MM.1S (cell line): ENCODE measurements around the gene SERP2.

ENCODE experiments used
- DNase-seq: peaks from one replicate; pipeline ENCODE4 v3.0.0-alpha.2; 2015
- H2AFZ ChIP-seq: fragments of 300-600 bp; sonication (generic); 2 replicates; pipeline ENCODE4 v1.6.0; 2016; ENCODE audit warnings: antibody characterized with exemption, low read length
- H3F3A ChIP-seq: fragments of 300-600 bp; sonication (generic); 2 replicates; pipeline ENCODE4 v1.6.1; 2016; ENCODE audit warnings: mild to moderate bottlenecking, antibody characterized with exemption, low read length, moderate library complexity, mixed read lengths; ENCODE audit not compliant: insufficient read depth
- H3K27ac ChIP-seq: fragments of 300-600 bp; sonication (generic); 2 replicates; pipeline ENCODE4 v1.5.1; 2016; ENCODE audit warnings: mild to moderate bottlenecking, low read length
- H3K27me3 ChIP-seq: fragments of 300-600 bp; sonication (generic); replicated peaks from 2 replicates; pipeline ENCODE4 v1.6.0; 2016; ENCODE audit warnings: low read length; ENCODE audit not compliant: insufficient read depth
- H3K36me3 ChIP-seq: fragments of 300-600 bp; sonication (generic); replicated peaks from 2 replicates; pipeline ENCODE4 v1.6.1; 2016; ENCODE audit warnings: mild to moderate bottlenecking, low read length, mixed read lengths; ENCODE audit not compliant: insufficient read depth
- H3K4me1 ChIP-seq: fragments of 300-600 bp; sonication (generic); 2 replicates; pipeline ENCODE4 v1.6.1; 2016; ENCODE audit warnings: low read length, mixed read lengths
- H3K4me2 ChIP-seq: fragments of 300-600 bp; sonication (generic); 2 replicates; pipeline ENCODE4 v1.6.0; 2016; ENCODE audit warnings: low read depth, low read length
- H3K4me3 ChIP-seq: fragments of 300-600 bp; sonication (generic); 2 replicates; pipeline ENCODE4 v1.5.1; 2016; ENCODE audit warnings: low read length, mixed read lengths
- H3K79me2 ChIP-seq: fragments of 300-600 bp; sonication (generic); 2 replicates; pipeline ENCODE4 v1.6.1; 2016; ENCODE audit warnings: mixed run types, low read length, mixed read lengths
- H3K9ac ChIP-seq: fragments of 300-600 bp; sonication (generic); 2 replicates; pipeline ENCODE4 v1.6.1; 2016; ENCODE audit warnings: low read length, mixed read lengths
- H3K9me2 ChIP-seq: fragments of 300-600 bp; sonication (generic); replicated peaks from 2 replicates; pipeline ENCODE4 v1.6.1; 2016; ENCODE audit warnings: mild to moderate bottlenecking, low read length, mixed read lengths; ENCODE audit not compliant: insufficient read depth
- H3K9me3 ChIP-seq: fragments of 300-600 bp; sonication (generic); replicated peaks from 2 replicates; pipeline ENCODE4 v1.6.1; 2016; ENCODE audit warnings: mild to moderate bottlenecking, low read length, mixed read lengths; ENCODE audit not compliant: insufficient read depth
- H4K20me1 ChIP-seq: fragments of 300-600 bp; sonication (generic); 2 replicates; pipeline ENCODE4 v1.6.1; 2016; ENCODE audit warnings: mild to moderate bottlenecking, low read length, moderate library complexity, mixed read lengths; ENCODE audit not compliant: insufficient read depth
- CTCF ChIP-seq: fragments of 300-600 bp; sonication (generic); IDR thresholded peaks from 2 replicates; pipeline ENCODE4 v1.5.1; 2016; ENCODE audit warnings: antibody characterized with exemption, low read length, mixed read lengths
- EZH2 ChIP-seq: fragments of 300-600 bp; sonication (generic); optimal IDR thresholded peaks from 2 replicates; pipeline ENCODE3; 2017; ENCODE audit warnings: low read depth, mild to moderate bottlenecking, antibody characterized with exemption, low read length, mixed read lengths
- EZH2phosphoT487 ChIP-seq: fragments of 300-600 bp; sonication (generic); IDR thresholded peaks from 2 replicates; pipeline ENCODE4 v1.6.1; 2018; ENCODE audit warnings: antibody characterized with exemption, low read length

The SERP2 gene

DNA sequence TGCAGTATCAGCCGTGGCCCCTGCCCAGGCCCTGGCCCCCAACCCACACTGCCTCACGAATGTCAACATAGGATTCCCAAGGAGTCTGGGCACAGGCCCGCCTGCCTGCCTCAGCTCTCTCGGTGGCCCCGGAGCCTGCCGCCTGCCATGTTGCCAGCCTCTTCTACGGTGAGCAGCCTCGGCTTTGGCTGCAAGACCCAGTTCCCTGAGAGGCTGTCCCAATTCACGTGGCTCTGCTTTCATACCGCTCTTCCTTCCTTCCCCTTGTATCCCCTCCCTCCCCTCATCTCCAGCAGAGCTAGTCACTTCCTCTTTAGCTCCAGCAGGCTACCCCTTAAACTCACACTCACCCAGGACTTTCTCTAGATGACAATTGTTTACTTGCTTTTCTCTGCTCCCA, 42.7 kb downstream of the SERP2 start:
- no peak overlapping the region for H3K4me3 ChIP-seq

GRCh38 chr13:44416744-44417143, 43.1 kb downstream of the SERP2 start:
- H4K20me1 ChIP-seq: no peaks in the 10 kb centered on the region

More for the DNA sequence above, 42.7 kb downstream of the SERP2 start:
- TF ChIP-seq EZH2phosphoT487 (no peak), EZH2 (no peak), CTCF (no peak)
- H3K9ac ChIP-seq: no peak overlapping the region
- H3K79me2 ChIP-seq: no peaks in the 10 kb centered on the region
- no peaks in the 10 kb centered on the region for H3K9me3 ChIP-seq
- no peaks in the 10 kb centered on the region for H3K4me1 ChIP-seq
- no peaks in the 10 kb centered on the region for H4K20me1 ChIP-seq
- H3K36me3 ChIP-seq: no peaks in the 10 kb centered on the region
- H3F3A ChIP-seq: no peaks in the 10 kb centered on the region
- no peak overlapping the region for H3K4me2 ChIP-seq
- DNase-seq: no peak
- no peaks in the 10 kb centered on the region for H3K9me2 ChIP-seq
- H3K27me3 ChIP-seq: no peaks in the 10 kb centered on the region
- no peak overlapping the region for H3K27ac ChIP-seq
- H2AFZ ChIP-seq: no peak overlapping the region

DNA sequence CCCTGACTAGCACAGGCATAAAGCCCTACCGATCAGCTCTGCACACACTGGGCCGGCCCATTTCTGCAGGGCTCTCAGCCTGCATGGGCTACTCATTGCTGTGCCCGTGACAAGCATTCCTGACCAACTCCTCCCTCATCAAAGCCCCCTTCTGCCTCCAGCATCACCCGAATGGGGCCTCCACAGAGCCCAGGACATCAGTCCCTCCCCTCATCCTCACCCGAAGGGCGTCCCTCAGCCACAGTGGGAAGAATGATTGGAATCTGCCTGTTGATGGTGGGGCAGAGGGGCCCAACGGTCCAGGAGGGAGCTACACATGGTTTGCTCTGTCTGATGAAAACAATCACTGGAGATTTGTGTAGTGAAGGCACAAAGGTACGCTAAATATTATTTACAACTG, 43.8 kb downstream of the SERP2 start:
- H3K79me2 ChIP-seq: no peaks in the 10 kb centered on the region
- no peaks in the 10 kb centered on the region for H3K36me3 ChIP-seq
- no peaks in the 10 kb centered on the region for H3F3A ChIP-seq
- no peak for TF ChIP-seq EZH2
- no peaks in the 10 kb centered on the region for H3K27me3 ChIP-seq
- no peaks in the 10 kb centered on the region for H3K9me3 ChIP-seq
- H3K9ac ChIP-seq: no peak overlapping the region
- H3K9me2 ChIP-seq: no peaks in the 10 kb centered on the region
- no peak overlapping the region for H2AFZ ChIP-seq
- no peak for DNase-seq
- no peak overlapping the region for H3K4me2 ChIP-seq
- H4K20me1 ChIP-seq: no peaks in the 10 kb centered on the region
- H3K4me1 ChIP-seq: no peaks in the 10 kb centered on the region
- H3K27ac ChIP-seq: no peak overlapping the region
- no peak overlapping the region for H3K4me3 ChIP-seq

More at GRCh38 chr13:44416744-44417143, 43.1 kb downstream of the SERP2 start:
- H3K9ac ChIP-seq: no peak overlapping the region
- no peak overlapping the region for H2AFZ ChIP-seq
- DNase-seq: no peak
- no peak overlapping the region for H3K4me3 ChIP-seq
- no peaks in the 10 kb centered on the region for H3K9me3 ChIP-seq
- no peak overlapping the region for H3K4me2 ChIP-seq
- H3K4me1 ChIP-seq: no peaks in the 10 kb centered on the region
- TF ChIP-seq CTCF: no peak
- no peak for TF ChIP-seq EZH2phosphoT487
- TF ChIP-seq EZH2: no peak
- no peaks in the 10 kb centered on the region for H3K27me3 ChIP-seq
- no peaks in the 10 kb centered on the region for H3K79me2 ChIP-seq
- H3F3A ChIP-seq: no peaks in the 10 kb centered on the region
- no peaks in the 10 kb centered on the region for H3K36me3 ChIP-seq
- H3K9me2 ChIP-seq: no peaks in the 10 kb centered on the region
- no peak overlapping the region for H3K27ac ChIP-seq

- Histone ChIP-seq H3K9me2 (no peaks in the 10 kb centered on the region), H3K27ac (no peak overlapping the region), H3K27me3 (no peaks in the 10 kb centered on the region), H2AFZ (no peak overlapping the region), H3K79me2 (no peaks in the 10 kb centered on the region), H3F3A (no peaks in the 10 kb centered on the region), H3K4me1 (no peaks in the 10 kb centered on the region), H3K4me2 (no peak overlapping the region), H3K4me3 (no peak overlapping the region), H3K9ac (no peak overlapping the region), H4K20me1 (no peaks in the 10 kb centered on the region), H3K9me3 (no peaks in the 10 kb centered on the region), H3K36me3 (no peaks in the 10 kb centered on the region)
- TF ChIP-seq CTCF: no peak
- no peak for TF ChIP-seq EZH2phosphoT487
- TF ChIP-seq EZH2: no peak
- DNase-seq: no peak
These were observed 44.3 kb downstream of the SERP2 start for GRCh38 chr13:44417876-44418275.
